DMS 273 treated with DMSO at 0.1 percent for 48 hours (cell line): ENCODE measurements around the gene TRPT1.

Experiments
- DNase-seq: peaks from one replicate; lab custom pipeline; 2025; lab: John Stamatoyannopoulos, UW

The TRPT1 gene

DNA sequence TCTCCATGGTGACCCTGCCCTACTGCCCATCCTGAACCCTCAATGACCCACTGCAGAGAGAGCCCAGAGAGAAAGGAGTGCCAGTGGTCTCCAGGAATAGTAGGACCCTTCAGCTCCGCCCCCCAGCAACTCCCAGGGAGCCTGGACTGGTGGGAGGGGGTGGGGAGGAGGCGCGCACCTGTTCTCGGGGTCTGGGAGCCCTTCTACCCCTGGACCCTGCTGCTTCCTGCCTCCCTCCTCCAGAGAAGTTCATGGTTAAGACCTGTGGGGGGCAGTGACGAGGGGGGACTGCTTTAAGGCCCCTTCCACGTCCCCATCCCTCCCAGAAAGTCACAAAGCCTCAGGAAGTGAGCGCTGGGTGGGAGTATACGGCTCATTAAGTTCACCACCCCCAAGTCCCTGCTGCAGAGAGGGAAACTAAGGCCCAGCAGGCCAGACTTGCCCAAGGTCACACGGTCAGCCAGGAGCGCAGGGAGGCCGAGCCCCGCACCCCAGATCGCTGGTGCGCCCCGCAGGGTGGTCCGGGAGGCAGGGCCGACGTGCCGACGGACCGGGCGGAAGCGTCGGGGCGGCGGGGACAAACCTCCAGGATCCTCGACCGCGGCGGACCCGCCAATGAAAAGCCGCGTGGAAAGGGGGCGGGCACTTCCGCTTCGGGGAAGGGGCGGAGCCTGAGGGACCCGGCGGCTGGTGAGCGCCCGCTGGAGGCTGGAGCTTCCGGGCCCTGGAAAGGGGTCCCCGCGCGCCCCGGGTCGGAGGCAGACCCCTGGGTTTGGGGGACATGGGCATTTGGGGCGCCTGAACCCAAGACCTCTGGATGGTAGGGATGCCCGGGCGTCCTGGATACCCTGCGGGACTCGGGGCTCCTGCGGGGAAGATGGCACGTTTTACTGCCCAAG lies at the start of gene TRPT1, which contains the start of gene NUDT22:
Gene TRPT1, minus strand, starts transcription at position 579 of the 899 bp plus-strand sequence. Its CDS starts 326 bp downstream, at position 253.
Gene NUDT22, plus strand, starts transcription at position 667 of the 899 bp plus-strand sequence. CDS start 379 bp downstream, outside the sequence.
- peak; percentile 17 for DNase-seq

DNA sequence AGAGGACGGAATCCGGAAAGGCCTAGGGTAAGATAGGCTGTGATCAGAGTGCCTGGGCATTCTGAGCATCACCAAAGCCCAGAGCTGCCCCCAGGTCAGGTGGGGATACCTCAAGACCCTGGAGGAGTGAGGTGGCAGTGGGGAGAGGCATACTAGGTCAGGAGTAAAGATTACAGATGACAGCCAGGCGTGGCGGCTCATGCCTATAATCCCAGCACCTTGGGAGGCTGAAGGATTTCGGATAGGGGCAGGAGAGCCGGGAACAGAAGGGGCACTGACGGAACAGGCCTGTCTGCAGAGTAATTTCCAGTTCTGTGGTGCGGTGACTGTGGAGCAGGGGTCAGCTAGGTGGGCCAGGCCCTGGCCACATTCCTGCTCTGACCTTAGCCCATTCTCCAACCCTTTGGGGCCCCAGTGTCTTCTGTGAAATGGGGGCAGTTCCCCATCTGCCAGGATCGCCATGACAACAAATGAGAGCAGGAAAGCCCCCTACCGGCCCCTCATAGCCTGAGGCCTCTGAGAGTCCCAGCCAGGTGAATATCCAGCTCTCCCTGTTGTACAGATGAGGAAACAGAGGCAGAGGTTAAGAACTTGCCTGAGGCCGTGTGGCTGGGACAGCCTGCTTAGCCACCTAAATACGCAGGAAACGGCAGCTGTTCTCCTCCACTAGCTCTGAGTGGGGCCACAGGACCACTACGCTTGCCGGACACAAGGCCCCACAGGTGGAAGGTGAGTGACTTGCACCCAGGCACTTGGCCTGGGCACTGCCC lies 49.2 kb upstream of the TRPT1 start:
- DNase-seq, result no peak

DNA sequence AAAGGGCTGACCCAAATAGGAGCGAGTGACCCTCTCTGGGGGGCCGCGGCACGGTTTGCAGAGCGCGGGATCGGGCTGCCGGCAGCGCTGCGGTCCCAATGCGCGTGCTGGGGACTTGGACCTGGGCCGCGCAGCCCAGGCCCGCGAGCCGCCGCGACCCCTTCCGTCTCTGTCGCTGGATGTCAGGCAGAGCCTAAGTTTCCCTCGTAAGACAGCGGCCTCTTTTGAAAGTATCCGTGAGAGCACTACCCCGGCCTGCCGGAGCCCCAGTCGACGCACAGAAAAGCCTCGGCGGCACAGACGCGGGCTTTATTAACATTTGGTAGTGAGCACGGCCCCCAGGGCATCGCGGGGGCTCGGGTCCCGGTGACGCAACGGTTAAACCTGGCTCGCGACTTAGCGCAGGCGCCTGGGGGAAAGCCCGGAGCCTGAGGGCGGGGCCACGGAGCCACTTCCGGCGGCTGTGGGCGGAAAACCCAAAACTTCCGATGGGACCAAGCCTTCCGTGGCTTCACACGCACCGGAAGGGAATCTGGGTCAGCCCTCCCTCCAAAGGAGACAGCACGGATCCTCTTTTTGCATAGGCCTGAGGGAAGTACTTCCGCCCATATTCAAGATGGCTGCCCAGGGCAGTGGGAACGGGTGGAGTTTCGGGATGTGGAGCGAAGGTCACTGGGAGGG lies 43.7 kb upstream of the TRPT1 start:
- peak; percentile 95 for DNase-seq

GRCh38 chr11:64268893-64269539 lies 43.0 kb upstream of the TRPT1 start:
- DNase-seq, result no peak

- peak; percentile 68 for DNase-seq
Measured at GRCh38 chr11:64268025-64268892, 42.3 kb upstream of the TRPT1 start.

- no peak for DNase-seq
Measured at GRCh38 chr11:64267207-64267945, 41.4 kb upstream of the TRPT1 start.

GRCh38 chr11:64266339-64266738 lies 40.4 kb upstream of the TRPT1 start:
- DNase-seq, result no peak

GRCh38 chr11:64265176-64266160 lies 39.5 kb upstream of the TRPT1 start:
- DNase-seq, result no peak

- DNase-seq, result no peak
Measured at GRCh38 chr11:64264371-64264852, 38.4 kb upstream of the TRPT1 start.

GRCh38 chr11:64263947-64264317 lies 37.9 kb upstream of the TRPT1 start:
- no peak for DNase-seq

- no peak for DNase-seq
Measured at GRCh38 chr11:64263021-64263946, 37.3 kb upstream of the TRPT1 start.

- no peak for DNase-seq
Measured at GRCh38 chr11:64262271-64263002, 36.5 kb upstream of the TRPT1 start.

GRCh38 chr11:64261556-64262080 lies 35.6 kb upstream of the TRPT1 start:
- DNase-seq, result no peak

DNA sequence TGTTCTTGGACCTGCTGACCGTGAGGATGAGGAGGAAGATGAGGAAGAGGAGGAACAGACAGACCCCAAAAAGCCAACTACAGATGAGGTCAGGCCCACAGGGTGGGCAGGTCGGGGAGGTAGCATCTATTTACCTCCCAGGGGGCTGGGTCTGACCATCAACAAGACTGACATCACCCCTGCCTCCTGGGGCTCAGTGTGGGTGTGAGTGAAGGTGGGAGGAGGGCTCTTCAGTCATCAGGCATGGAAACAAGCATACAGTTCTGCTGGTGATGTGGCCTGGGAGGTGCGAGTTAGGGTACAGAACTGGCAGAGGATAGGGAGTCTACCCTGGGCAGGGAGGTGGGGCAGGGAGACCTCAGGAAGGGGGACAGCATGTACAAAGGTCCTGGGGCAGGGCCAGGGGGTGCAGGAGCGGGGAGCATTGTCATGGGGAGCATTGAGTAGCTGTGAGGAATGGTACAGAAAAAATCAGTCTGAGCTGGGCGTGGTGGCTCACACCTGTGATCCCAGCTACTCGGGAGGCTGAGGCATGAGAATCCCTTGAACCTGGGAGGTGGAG lies 34.2 kb upstream of the TRPT1 start:
- DNase-seq, result no peak

DNA sequence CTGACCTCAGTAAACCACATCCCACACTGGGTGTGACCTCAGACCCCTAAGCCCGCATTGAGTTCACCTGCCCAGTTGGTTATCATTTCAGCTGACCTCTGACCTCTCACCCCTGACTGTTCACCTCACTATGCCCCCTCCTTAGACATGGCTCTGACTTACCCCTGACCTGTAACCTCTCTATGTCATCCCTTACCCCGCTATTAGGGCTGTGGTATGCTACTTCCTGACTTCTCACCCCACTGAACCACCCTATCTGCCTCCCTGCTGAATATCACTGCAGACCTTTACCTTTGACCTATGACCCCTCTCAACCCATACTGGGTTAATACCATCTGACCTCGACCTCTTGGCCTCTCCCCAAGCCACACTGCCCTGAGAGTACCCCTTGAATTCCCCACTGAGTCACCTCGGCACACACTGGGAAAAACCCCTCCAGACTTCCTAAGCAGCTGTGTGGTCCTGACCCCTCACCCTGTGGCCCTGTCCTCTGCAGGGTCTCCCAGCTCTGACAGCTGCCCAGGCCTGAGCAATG lies 33.6 kb upstream of the TRPT1 start:
- DNase-seq, result no peak

DNA sequence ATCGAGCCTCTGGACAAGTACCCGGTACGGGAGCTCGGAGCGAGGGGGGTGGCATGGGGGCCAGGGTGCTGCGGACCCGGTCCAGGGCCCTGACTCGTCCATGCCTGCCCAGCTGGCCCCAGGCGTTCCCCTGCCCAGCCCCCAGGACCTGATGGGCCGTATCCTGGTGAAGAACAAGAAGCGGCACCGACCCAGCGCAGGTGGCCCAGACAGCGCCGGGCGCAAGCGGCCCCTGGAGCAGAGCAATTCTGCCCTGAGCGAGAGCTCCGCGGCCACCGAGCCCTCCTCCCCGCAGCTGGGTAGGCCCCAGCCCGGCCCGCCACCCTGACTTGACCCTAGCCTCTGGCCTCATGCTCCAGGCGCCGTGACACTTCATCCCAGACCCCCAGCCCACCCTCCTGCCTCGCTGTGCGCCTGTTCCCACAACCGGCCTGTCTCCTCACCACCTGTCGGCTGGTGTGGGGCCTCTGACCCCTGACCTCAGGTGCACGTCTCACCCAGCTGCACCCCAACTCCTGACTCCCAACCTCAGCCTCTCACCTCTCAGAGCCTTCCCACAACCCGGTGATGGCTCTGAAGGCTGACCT lies 33.1 kb upstream of the TRPT1 start:
- no peak for DNase-seq
